HG03460 (cell line): ENCODE data around the gene SCRT2.

Experiments
- ATAC-seq: cut with Tn5 transposase; IDR thresholded peaks from one replicate; pipeline ENCODE4 v1.9.1; 2021; ENCODE audit not compliant: unreplicated experiment

Gene SCRT2

GRCh38 chr20:673603-674001 lies 2.0 kb downstream of the SCRT2 start:
- ATAC-seq = no peak

DNA sequence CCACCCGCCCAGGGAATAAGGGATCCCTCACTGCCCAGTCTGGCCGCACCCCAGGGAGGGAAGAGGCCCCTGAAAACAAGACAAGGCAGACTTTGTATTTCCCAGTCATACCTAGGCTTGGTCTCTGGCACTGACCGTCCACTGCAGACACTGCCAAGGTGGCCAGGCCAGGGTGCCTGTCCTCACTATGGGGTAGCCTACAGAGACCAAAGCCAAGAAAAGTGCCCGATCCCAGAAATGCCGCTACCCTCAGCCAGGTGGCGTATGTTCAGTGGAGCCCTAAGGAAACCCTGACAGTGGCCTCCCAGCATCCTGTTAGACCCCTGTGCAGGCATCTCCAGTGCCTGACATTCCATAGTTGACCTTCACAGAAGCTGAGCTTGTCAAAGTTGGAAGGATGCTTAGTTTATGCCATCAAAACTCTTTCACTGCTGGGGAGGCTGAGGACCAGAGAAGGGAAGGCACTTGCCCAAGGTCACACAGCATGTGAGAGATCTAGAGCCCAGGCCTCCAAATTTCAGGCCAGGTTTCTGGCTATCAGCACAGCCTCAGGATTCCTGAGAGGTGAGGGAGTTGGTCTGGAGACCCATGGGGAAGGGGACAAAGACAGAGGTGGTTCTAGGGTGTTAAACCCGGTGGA lies 2.5 kb downstream of the SCRT2 start:
- ATAC-seq = no peak

GRCh38 chr20:671252-672030 lies 4.2 kb downstream of the SCRT2 start:
- ATAC-seq = no peak

GRCh38 chr20:669573-669972 lies 6.0 kb downstream of the SCRT2 start:
- ATAC-seq = no peak

- ATAC-seq = no peak
Measured at GRCh38 chr20:668638-669037, 7.0 kb downstream of the SCRT2 start.

- ATAC-seq = no peak
Measured at GRCh38 chr20:668050-668449, 7.6 kb downstream of the SCRT2 start.

- ATAC-seq = no peak
Measured at GRCh38 chr20:667351-668034, 8.1 kb downstream of the SCRT2 start.

GRCh38 chr20:666877-667276 lies 8.7 kb downstream of the SCRT2 start:
- ATAC-seq = no peak

DNA sequence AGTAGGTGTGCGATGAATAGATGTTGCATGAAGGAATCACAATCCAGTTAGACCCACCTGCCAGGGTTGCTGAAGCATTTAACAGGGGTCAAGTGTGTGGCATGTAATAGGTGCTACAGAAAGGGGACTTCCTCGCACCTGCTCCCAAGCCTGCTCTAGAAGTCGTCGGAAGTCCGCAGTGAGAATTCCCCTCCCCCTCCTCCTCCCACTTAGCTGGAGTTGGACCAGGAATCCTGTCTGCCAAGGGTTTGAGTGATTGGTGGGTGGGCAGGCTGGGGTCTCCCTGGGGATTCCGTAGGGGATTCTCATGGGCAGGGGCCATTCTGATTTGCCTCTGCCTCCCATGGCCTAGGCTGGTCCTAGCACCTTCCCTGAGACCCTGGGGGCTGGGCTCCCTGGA lies 10.3 kb downstream of the SCRT2 start:
- no peak for ATAC-seq

GRCh38 chr20:664576-664975 lies 11.0 kb downstream of the SCRT2 start:
- ATAC-seq = no peak

GRCh38 chr20:664151-664550 lies 11.5 kb downstream of the SCRT2 start:
- ATAC-seq = no peak

GRCh38 chr20:663315-664090 lies 12.1 kb downstream of the SCRT2 start:
- no peak for ATAC-seq

DNA sequence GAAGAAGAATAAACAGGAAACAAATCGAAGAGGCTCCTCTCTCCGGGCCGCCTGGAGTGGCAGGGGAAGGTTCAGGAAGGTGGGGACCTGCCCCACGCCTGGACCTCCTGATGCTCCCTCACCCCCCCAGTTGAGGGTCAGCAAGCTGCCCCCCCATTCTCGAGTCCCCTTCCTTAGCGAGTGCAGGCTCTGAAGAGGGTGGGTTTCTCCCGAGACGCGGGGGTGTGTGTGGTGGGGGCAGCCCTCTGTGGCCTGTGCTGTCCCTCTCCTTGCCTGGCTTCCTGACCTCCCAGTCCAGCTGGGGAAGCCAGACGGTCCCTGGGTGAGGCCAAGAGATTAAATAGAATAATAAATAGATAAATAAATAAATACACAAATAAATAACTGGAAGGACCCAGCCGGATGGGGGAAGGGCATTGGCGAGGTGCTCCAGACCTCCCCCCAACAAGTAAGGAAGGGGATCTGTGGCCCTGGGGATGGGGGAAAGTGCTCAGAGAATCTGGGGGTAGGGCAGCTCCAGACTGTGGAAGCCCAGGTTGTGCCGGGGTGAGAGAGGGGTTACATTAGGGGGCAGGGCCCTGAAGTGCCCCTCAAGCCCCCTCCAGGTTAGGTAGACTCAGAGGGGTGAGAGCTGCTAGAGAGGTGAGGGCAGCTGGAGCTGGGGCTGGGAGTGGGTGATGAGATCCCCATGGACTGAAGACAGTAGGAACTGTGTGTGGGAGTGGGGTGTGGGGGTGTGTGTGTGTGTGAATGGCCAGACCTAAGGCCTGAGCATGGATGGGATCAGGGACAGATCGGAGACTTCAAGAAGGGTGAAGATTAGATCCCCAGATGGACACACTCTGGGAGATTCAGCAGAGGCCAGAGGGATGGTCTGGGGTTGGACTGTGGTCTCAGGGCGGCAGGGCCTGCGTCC lies 13.1 kb downstream of the SCRT2 start:
- ATAC-seq = no peak

DNA sequence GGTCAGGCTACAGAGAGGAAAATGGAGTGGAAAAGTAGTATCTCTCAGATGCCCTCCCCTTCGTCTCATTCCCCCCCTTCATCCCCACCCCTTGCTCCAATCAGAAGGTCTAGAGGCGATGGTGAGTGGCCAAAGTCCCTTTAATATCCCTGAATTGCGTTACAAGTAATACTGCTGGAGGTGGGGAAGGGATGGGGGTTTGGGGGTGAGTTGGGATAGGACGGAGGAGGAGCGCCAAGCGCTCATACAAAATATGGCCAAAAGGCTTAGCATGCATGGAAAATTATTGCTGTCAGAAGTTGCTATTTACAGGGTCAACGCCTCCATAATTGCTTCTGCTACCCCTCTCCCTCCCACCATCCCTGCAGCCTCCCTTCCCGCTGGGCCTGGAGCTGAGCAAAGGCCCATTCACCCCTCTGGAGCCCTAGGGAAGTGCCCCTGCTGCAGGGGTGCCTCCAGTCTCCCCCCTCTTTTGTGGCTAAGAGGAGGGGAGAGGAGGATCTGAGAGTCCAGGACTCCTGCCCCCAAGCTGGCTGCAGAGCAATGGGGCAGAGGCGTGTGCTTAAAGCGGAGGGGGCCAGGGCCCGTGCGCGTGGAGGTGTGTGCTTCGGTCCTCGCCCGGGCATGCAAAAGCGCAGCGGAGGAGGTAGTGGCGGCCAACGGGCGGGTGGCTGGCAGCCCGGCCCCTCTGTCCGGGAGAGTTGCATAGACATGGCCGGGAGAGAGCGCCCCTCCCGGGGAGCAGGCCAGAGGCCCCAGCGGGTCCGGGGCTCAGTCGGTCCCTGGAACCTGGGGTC lies 13.9 kb downstream of the SCRT2 start:
- no peak for ATAC-seq

DNA sequence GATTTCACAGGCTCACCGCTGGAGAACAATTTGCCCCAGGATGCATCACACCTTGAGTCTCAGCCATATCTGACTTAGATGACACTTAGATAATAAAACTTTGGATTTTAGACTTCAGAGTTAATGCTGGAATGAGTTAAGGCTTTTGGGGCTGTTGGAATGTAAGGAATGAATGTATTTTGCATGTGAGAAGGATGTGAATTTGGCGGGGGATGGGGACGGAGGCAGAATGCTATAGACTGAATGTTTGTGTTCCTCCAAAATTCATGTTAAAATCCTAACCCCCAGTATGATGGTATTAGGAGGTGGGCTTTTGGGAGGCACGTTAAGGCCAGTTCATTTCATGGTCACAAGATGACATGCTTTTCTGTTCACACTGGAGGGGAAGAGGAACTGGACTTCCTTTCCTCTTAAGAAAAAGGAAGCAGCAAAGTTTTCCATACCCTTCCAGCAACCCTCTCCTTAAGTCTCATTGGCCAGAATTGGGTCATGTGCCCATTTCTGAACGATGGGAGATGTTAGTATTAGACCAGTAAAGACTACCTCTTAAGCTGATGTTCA lies 16.8 kb downstream of the SCRT2 start:
- no peak for ATAC-seq

GRCh38 chr20:658202-658601 lies 17.4 kb downstream of the SCRT2 start:
- no peak for ATAC-seq

DNA sequence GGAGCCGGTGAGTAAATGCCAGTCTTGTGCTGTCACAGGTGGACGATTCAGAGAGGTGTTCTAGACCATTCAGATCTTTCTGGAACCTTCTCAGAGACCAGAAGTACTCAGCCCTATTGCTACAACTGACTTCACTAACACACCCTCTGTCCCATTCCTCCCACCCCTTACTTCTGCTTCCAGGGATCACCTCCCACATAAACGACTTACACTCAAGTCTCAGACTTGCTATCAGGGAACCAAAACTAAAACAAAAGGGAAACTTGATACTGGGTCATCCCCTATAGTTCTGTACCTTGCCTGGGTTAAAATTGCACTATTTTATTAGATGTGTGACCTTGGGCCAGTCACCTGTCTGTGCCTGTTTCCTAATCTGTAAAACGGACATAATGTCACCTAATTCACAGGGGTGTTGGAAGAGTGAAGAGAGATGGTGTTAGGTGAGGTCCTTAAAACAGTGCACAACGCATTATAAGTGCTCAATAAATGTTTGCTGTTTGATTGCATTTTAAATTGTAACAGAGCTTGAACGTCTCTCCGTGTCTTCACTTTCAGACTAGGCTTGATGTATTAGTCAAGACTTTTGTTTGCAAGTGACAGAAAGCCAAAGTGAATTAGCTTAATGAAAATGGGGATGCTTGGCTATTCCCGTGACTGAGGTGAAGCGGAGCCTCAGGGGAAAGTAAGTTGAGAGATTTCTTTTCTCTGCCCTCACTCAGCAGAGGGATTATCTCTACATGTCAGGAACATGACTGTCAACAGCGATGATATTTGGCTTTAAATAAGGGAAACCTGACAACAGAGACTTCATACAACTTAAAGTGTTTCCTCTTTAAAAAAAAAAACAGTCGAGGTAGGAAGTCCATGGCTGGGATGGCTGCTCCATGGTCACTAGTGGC lies 19.6 kb downstream of the SCRT2 start:
- no peak for ATAC-seq

GRCh38 chr20:654417-654750 lies 21.2 kb downstream of the SCRT2 start:
- no peak for ATAC-seq
